Limb (tissue), 2 donors: ENCODE results near the gene C9orf153.

Source experiments
- DNase-seq, 2 donors: peaks; one replicate each; pipeline ENCODE4 v3.0.0-alpha.2; 2016; ENCODE audit errors: extremely low spot score in 2 of 2

The C9orf153 gene

DNA sequence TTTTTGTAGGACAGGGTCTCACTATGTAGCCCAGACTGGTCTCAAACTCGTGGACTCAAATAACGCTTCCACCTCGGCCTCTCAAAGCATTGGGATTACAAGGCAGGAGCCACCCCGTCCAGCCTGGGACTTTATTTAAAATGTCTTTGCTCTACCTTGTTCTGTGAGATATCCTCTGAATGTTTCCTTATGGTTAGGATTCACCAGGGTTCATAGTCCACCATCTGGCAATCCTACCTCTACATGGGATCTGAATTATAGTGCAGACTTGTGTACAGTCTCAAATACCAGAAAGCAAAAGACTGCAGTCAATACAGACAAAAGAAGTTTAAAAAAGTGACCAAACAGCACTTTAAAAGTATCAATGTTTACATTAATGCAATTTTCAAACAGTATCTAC lies 12.8 kb upstream of the C9orf153 start:
- DNase-seq = no peak

GRCh38 chr9:86263876-86264275 lies 4.4 kb upstream of the C9orf153 start:
- no peak for DNase-seq

GRCh38 chr9:86262492-86262891 lies 3.0 kb upstream of the C9orf153 start:
- no peak for DNase-seq

DNA sequence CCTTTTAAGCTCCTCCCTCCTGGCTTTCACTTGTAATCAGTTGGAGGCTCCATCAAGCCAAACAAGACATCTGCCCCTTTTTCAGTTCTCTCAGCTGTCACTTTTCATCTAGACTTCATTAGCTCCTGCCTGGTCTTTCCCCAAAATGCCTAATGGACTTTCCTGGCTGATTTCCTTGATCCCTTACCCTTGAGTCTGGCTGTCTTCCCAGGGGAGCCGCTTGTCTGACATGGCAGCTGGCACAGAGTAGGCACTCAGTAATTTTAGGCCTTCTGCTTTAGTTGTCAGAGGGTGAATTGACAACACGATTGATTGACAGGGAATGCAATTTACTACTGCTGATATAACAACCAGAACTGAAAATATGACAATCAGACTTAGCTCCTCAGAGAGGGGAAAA lies 2.1 kb downstream of the C9orf153 start:
- no peak for DNase-seq

DNA sequence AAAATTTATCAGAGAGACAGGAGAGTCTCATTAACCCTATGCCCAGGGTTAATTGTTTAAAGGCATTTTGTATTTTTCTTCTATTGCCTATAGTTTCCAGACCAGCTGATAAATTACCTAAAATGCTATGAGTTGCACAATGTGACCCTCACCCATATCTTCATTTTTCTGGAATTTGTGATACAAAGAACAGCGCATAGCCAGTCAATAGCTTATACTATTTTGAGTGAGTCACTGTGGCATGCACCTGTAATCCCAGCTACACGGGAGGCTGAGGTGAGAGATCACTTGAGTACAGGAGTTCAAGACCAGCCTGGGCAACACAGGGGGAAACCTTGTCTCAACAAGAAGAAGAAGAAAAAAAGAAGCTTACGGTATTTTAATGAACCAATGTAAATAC lies 2.8 kb downstream of the C9orf153 start:
- no peak for DNase-seq

DNA sequence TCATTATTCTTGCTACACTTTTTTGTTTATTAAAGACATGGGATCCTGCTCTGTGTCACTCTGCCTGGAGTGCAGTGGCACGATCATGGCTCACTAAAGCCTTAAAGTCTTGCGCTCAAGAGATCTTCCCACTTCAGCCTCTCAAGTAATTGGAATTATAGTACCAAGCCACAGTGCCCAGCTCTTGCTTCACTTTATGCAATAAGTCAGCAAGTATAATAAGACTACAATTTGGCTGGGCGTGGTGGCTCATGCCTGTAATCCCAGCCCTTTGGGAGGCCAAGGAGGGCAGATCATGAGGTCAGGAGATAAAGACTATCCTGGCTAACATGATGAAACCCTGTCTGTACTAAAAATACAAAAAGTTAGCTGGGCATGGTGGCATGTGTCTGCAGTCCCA lies 5.9 kb downstream of the C9orf153 start:
- DNase-seq = no peak

GRCh38 chr9:86252870-86253269 lies 6.6 kb downstream of the C9orf153 start:
- DNase-seq = no peak

DNA sequence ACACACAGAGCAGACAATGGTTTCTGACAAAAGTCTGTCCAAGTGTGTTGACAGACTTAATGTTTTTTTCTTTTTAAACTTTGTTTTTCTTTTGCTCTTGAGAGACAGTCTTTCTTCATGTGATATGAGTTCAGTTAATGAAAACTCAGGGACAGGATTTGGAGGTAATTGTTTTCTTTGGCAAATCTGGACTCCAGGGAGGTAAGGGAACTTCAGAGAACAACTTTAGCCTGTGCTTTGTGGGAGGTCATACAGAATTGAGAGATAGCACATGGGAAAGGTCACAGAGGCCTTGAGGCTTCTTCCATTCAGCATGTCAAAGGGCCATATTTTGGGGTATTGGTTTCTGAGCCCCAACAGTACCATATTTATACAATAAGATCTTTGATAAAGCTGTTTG lies 9.3 kb downstream of the C9orf153 start:
- no peak for DNase-seq

- no peak for DNase-seq
Observed at GRCh38 chr9:86248746-86249145, 10.7 kb downstream of the C9orf153 start.

- no peak for DNase-seq
Observed at GRCh38 chr9:86246752-86247161, 12.7 kb downstream of the C9orf153 start.

GRCh38 chr9:86242071-86242470 lies 17.4 kb downstream of the C9orf153 start:
- no peak for DNase-seq

DNA sequence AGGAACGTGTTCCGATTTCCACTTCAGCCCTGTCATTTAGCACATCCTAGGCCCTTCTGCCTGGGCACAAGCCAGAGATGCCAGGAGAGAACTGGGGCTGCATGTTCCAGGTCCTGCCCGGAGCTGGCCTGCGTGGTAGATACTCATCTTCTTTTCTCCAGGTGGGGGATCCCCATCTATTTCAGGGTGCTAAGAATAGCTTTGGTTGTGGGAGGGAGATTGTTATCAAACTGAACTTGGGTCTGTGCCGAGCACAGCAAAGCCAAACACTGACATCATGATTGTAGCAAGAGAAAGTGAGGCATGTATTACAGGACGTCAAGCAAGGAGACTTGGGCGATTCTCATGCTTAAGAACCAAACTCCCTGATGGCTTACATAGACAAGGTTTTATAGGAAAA lies 18.2 kb downstream of the C9orf153 start:
- no peak for DNase-seq

DNA sequence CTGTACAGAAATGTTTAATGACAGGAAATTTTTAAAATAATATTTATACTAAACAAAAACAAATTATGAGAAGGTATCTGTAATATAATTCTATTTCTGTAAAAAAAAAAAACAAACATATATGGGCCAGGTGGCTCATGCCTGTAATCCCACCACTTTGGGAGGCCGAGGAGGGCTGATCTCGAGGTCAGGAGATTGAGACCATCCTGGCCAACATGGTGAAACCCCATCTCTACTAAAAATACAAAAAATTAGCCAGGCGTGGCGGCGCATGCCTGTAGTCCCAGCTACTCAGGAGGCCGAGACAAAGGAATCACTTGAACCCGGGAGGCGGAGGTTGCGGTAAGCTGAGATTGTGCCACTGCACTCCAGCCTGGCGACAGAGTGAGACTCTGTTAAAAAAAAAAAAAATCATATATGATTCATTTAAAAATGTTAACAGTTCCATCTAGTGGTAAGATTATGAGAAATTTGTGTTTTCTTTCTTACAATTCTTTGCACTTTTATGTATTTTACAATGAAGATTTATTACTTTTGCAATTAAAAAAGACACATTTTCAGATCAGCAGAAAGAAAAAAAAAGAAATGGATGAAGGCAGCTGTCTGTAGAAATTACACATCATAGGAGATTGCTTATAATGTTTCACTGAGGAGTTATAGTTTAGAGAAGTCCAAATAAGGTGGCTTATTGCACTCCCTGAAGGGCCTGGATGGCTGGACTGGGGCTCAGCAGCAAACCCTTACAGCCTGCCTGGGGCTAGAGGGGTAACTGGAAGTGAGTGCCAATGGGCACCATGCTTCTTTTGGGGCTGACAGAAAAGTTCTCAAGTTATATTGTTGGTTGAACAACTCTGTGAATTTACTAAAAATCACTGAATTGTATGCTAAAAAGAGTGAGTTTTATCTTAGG lies 20.3 kb downstream of the C9orf153 start:
- DNase-seq = peak in 1 of 2 donors; percentile 15

- DNase-seq = no peak
Observed at GRCh38 chr9:86230858-86231257, 28.6 kb downstream of the C9orf153 start.

DNA sequence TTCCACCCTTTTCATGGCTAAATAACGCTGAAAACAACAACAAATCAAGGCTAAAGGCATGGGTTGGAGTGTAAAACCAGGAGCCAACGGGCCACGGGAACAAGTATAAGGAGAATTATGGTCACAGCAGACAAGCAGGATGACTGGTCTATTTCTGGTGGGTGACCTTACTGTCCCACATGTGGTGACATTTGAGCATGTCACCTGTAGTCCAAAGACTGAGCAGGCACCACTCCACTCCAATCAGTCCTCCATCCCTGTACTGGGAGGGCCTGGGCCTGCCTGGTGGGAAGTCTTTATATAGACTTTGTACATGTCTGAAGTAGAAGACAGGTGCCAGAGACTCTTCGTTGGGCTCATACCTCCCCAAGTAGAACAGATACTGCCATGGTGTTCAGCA lies 36.8 kb downstream of the C9orf153 start:
- DNase-seq = no peak

DNA sequence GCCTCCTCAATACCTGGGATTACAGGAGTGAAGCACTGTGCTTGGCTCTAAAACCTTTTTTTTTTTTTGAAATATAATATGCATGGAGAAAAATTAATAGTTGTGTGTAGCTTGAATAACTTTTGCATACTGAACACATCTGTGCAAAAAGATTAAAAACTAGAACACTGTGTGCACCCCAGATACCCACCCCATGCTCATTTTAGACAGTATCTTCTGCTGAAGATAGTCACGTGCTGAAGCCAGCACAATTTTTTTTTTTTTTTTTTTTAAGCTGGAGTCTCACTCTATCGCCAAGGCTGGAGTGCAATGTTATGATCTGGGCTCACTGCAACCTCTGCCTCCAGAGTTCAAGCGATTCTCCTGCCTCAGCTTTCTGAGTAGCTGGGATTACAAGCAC lies 39.9 kb downstream of the C9orf153 start:
- no peak for DNase-seq

DNA sequence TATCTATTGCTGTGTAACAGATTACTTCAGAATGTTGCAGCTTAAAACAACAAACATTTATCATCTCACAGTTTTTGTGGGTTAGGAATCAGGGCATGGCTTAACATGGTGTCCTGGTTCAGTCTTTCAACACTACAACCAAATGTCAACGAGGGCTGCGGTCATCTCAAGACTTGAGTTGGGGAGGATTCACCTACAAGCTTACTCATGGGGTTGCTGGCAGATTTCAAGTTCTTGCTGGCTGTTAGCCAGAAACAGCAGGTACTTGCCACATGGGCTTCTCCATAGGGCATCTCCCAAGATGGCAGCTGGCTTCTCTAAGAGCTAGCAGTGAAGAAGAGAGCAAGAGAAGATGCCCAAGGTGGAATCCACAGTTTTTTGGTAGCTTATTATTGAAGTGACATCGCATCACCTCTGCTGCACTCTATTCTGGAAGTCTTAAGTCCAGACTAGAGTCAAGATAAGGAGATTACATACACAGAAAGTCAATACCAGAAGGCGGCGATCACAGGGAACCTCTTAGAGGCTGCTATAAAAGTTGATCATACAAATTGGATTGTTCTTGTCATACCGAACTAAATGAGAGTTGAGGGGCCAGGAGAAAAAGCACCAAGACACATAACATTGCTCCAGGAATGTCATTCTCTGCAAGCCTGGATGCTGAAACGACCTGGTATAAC lies 42.2 kb downstream of the C9orf153 start:
- DNase-seq = no peak

DNA sequence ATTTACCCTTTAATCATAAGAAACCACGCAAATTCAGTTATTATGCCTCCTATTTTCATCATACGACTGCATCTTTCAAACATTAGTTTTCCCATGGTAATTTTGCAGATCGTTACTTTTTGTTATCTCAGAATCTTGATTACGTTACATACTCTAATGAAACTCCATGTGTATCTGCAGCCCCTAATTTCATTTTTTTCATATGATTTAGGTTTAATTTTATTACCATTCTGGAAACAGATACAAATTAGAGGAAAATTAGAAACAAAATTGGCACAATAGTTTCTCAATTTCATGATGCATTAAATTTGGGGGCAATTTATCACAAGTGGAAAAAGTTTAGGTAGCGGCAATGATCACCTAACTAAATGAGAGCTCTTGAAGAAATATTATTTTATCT lies 52.3 kb downstream of the C9orf153 start:
- no peak for DNase-seq

- peak in 1 of 2 donors; percentile 60 for DNase-seq
Observed at GRCh38 chr9:86202338-86202882, 57.0 kb downstream of the C9orf153 start.

GRCh38 chr9:86201474-86202337 lies 57.8 kb downstream of the C9orf153 start:
- no peak for DNase-seq

DNA sequence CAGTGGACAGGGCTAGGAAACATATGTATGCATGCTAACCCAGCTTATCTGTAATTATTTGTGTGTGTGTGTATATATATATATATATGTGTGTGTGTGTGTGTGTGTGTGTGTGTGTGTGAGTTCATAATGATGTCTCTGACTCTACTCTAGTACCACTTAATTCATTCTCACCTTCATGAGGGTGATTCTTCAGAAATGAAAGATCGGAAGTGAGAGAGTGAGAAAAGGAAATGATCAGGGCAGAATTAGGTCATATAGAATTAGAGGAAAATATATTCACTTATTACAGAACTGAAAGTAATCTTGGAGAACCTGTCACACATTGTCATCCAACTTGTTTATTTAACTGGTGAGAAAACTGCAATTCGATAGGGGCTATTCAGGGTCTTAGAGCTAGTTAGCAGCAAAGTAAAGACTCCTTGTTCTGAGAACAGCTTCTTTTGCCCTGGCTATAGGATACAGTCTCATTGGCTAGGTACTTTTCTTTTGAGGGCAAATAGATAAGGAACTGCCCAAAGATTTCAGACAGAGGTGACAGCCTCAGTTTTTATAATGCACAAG lies 58.8 kb downstream of the C9orf153 start:
- no peak for DNase-seq
